HepG2 (cell line): ENCODE results near the gene PPP1R7. TPM values are rescaled to one million over a fixed set of nuclear protein-coding genes. Genes with fewer than 3 reads are reported as not detected.

Experiments used
- ATAC-seq: fragments of 200-7000 bp; cut with Tn5 transposase; 3 replicates; pipeline ENCODE4 v1.9.1; 2020; ENCODE audit warnings: mild to moderate bottlenecking, moderate library complexity
- BruUV-seq: library from RNA; stranded (reverse); fragments of 400-500 nt; replicated peaks from 2 replicates; lab custom pipeline; 2021; lab: Mats Ljungman, UMichigan
- CTCF ChIA-PET: fragments of 300-600 bp; formaldehyde crosslinking; extraction: SDS; loops from one replicate; lab custom pipeline; 2021; ENCODE audit warnings: low total read pairs, inconsistent platforms, low intra/inter-chr PET ratio; lab: Yijun Ruan, JAX
- POLR2A ChIA-PET: fragments of 350-600 bp; sonication (Branson Sonifier 250); formaldehyde crosslinking; loops from one replicate; lab custom pipeline; 2020; ENCODE audit warnings: antibody characterized with exemption, inconsistent platforms; lab: Yijun Ruan, JAX
- DNase-seq: peaks from one replicate; pipeline ENCODE4 v3.0.0-alpha.2; 2015; ENCODE audit warnings: low spot score
- FAIRE-seq: peaks from 3 replicates; lab custom pipeline; 2011; peaks lifted over from hg19 to GRCh38; lab: Jason Lieb, UNC
- H2AFZ ChIP-seq: one replicate; pipeline ENCODE4 v1.6.1; 2011; ENCODE audit warnings: low read length, inconsistent platforms
- H3K27ac ChIP-seq: fragments of 300-600 bp; 3 replicates; pipeline ENCODE4 v1.8.0; 2011; ENCODE audit warnings: mixed run types, mild to moderate bottlenecking, mixed read lengths, low read length, inconsistent platforms; ENCODE audit not compliant: insufficient read depth; ENCODE audit errors: extremely low read length
- H3K27me3 ChIP-seq, 2 experiments: fragments of 200-600 bp in 1 of 2; 2 replicates in 1 of 2; 3 replicates in 1 of 2; pipeline versions ENCODE4 v1.6.0 to v1.8.0; 2011; ENCODE audit warnings: low read length in 2 of 2, mild to moderate bottlenecking in 2 of 2, moderate library complexity in 2 of 2, inconsistent platforms in 1 of 2; ENCODE audit not compliant: insufficient read depth in 2 of 2, control insufficient read depth in 1 of 2
- H3K36me3 ChIP-seq, 2 experiments: fragments of 200-600 bp in 1 of 2; replicated peaks in 1 of 2; 2 replicates in 1 of 2; 3 replicates in 1 of 2; pipeline versions ENCODE4 v1.5.1 to v1.8.0; 2011; ENCODE audit warnings: low read length in 2 of 2, inconsistent platforms in 1 of 2; ENCODE audit not compliant: insufficient read depth in 2 of 2, control insufficient read depth in 1 of 2
- H3K4me1 ChIP-seq: 2 replicates; pipeline ENCODE4 v1.5.1; 2012; ENCODE audit warnings: low read length, inconsistent platforms; ENCODE audit not compliant: insufficient read depth
- H3K4me2 ChIP-seq: 2 replicates; pipeline ENCODE4 v1.6.0; 2011; ENCODE audit warnings: low read depth, low read length, inconsistent platforms
- H3K4me3 ChIP-seq, 3 experiments: fragments of 200-600 bp in 1 of 3; sonication (generic), shearing (Covaris generic) in 1 of 3; replicated peaks in 1 of 3; 2 replicates each; pipeline ENCODE4 v1.5.1; 2011 to 2016; ENCODE audit warnings: low read length in 3 of 3, inconsistent platforms in 2 of 3, low read depth in 2 of 3, mild to moderate bottlenecking in 2 of 3, control low read depth in 1 of 3, mixed read lengths in 1 of 3; ENCODE audit not compliant: insufficient read depth in 1 of 3
- H3K79me2 ChIP-seq: one replicate; pipeline ENCODE4 v1.6.1; 2011; ENCODE audit warnings: low read length, inconsistent platforms; ENCODE audit not compliant: insufficient read depth
- H3K9ac ChIP-seq: 2 replicates; pipeline ENCODE4 v1.6.0; 2011; ENCODE audit warnings: mild to moderate bottlenecking, low read depth, low read length, inconsistent platforms; ENCODE audit not compliant: insufficient read depth
- H3K9me3 ChIP-seq: 2 replicates; pipeline ENCODE4 v1.5.1; 2012; ENCODE audit warnings: mild to moderate bottlenecking, low read length
- H4K20me1 ChIP-seq: 2 replicates; pipeline ENCODE4 v1.6.0; 2011; ENCODE audit warnings: inconsistent platforms, mild to moderate bottlenecking, low read length, moderate library complexity; ENCODE audit not compliant: insufficient read depth
- ASH2L ChIP-seq: fragments of 300-600, 200-600 bp; sonication (generic); IDR thresholded peaks from 2 replicates; pipeline ENCODE4 v1.7.0; 2017; ENCODE audit warnings: low read depth, mild to moderate bottlenecking, moderate library complexity, mixed read lengths, low read length; ENCODE audit not compliant: insufficient read length
- ZNF562 ChIP-seq: sonication (generic); formaldehyde crosslinking; IDR thresholded peaks from 2 replicates; pipeline ENCODE4 v1.8.0; 2022; ENCODE audit warnings: missing genetic modification reagents, borderline replicate concordance
- ZNF605 ChIP-seq: sonication (generic); formaldehyde crosslinking; IDR thresholded peaks from 2 replicates; pipeline ENCODE4 v1.8.0; 2022; ENCODE audit warnings: mild to moderate bottlenecking, missing genetic modification reagents
- WGBS: methylation state at CpG from one replicate; pipeline ENCODE4 v1.1.6; 2017; ENCODE audit warnings: low lambda C conversion rate; 5-methylcytosine and 5-hydroxymethylcytosine counted together
- in situ Hi-C: cut with HindIII; loops from 2 replicates; pipeline ENCODE4 v1.10.0; 2017; ENCODE audit warnings: low pct_unique_long_range_greater_than_20kb; ENCODE audit not compliant: extremely low pct_ligation_motif_present
- intact Hi-C: fragments of 100-400 bp; cut with micrococcal nuclease; formaldehyde crosslinking; loops from one replicate; pipeline ENCODE4 v1.10.0; 2022; ENCODE audit not compliant: unreplicated experiment
- polyA plus RNA-seq, 8 experiments: library from polyadenylated mRNA; depleted of rRNA in 3 of 8; stranded (reverse) in 7 of 8; unstranded in 1 of 8; fragments of >200 nt; fragmentation: Illumina TruSeq in 4 of 8; extraction: Trizol in 4 of 8; gene quantifications; 2 replicates each; pipeline versions ENCODE4 v1.2.1 to v1.2.3, GENCODE V29; 2011 to 2016; ENCODE audit warnings: low read depth in 4 of 8, missing spikeins in 1 of 8, mixed read lengths in 1 of 8; ENCODE audit not compliant: insufficient read depth in 1 of 8
- total RNA-seq, 5 experiments: library from RNA; depleted of rRNA; stranded (reverse); fragments of >200 nt; fragmentation: Illumina TruSeq; extraction: Trizol; gene quantifications; 2 replicates each; pipeline ENCODE4 v1.2.3, GENCODE V29; 2016; ENCODE audit warnings: low read depth in 1 of 5
- TF ChIP-seq, protein P1 (sequence below): sonication (generic); formaldehyde crosslinking; IDR thresholded peaks from 2 replicates; pipeline ENCODE4 v1.4.0; 2020; ENCODE audit warnings: missing genetic modification reagents
- TF ChIP-seq, protein P2 (sequence below): sonication (generic); formaldehyde crosslinking; conservative IDR thresholded peaks from 2 replicates; pipeline ENCODE4 v1.4.0; 2020; ENCODE audit warnings: missing genetic modification reagents
- TF ChIP-seq, protein P3 (sequence below): sonication (generic); formaldehyde crosslinking; conservative IDR thresholded peaks from 2 replicates; pipeline ENCODE4 v1.4.0; 2020; ENCODE audit warnings: mild to moderate bottlenecking, missing genetic modification reagents, moderate library complexity

PPP1R7 gene
- total and polyA plus RNA-seq, 2 of the 13 experiments (the other 11 are each of a cell fraction or from before 2014, with no cell fraction given): 33.3 to 67.9 TPM

DNA sequence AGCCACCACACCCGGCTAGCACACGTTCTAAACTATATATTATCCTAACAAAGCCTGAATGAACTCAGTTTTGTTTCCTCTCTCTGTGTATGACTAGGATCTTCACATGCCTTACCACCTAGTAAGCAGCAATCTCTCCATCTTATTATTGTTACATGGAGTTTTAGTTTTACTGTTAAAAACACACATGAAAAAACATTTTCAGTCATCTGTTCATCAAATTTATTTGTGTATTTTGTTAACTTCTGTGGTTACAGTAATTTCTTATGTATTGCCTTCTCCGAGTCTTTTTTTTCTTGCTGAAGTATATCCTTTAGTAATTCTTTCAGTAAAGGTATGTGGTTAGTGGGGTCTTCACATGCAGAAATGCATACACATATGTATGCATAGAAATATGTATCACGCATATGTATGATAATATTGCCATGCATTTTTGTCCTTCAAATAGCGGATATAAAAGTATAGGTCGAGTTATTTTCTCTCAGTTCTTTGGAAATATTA, 69.6 kb downstream of the PPP1R7 start:
- Histone ChIP-seq H3K4me3 (peak overlapping the region; percentile 9 to 77 (median 70); a peak in 4 of 6 replicates), H3K4me2 (peak overlapping the region; percentile 88), H3K9ac (no peak overlapping the region), H3K36me3 (peaks cover 2 to 7% of the 10 kb centered on the region in 2 experiments; a peak in 2 of 5 replicates), H3K27ac (no peak overlapping the region), H3K4me1 (peaks cover 75% of the 10 kb centered on the region), H2AFZ (no peak overlapping the region), H3K9me3 (no peaks in the 10 kb centered on the region), H3K79me2 (peaks cover 41% of the 10 kb centered on the region), H3K27me3 (peaks cover 0 to 5% of the 10 kb centered on the region in 2 experiments; a peak in 1 of 5 replicates), H4K20me1 (peaks cover 3% of the 10 kb centered on the region; the same call in 1 of the 2 replicates)
- ATAC-seq (no peak), DNase-seq (no peak), FAIRE-seq (no peak)
- CTCF ChIA-PET: no interaction called here
- intact Hi-C loops (loop anchor here (5.0 to 10.0 kb wide), 2 partner anchors 128 to 365 kb away; no protein-coding TSS in a partner anchor), in situ Hi-C loops (loop anchor here (5.0 to 25.0 kb wide), 2 partner anchors 128 to 658 kb away; partner anchors contain the start of genes ANKMY1, DUSP28 and RNPEPL1)
- no TSS peak for BruUV-seq
- POLR2A ChIA-PET: interaction anchor here (0.7 kb wide), 1 partner anchor 339 kb away, joined by 3 read pairs; no protein-coding TSS in a partner anchor
- TF ChIP-seq ZNF605: no peak
- TF ChIP-seq, protein P1, sequence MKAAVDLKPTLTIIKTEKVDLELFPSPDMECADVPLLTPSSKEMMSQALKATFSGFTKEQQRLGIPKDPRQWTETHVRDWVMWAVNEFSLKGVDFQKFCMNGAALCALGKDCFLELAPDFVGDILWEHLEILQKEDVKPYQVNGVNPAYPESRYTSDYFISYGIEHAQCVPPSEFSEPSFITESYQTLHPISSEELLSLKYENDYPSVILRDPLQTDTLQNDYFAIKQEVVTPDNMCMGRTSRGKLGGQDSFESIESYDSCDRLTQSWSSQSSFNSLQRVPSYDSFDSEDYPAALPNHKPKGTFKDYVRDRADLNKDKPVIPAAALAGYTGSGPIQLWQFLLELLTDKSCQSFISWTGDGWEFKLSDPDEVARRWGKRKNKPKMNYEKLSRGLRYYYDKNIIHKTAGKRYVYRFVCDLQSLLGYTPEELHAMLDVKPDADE (CRISPR knock-in tag): no peak
- TF ChIP-seq ASH2L: peak; percentile 12
- no peak for TF ChIP-seq ZNF562 (CRISPR knock-in tag)
- TF ChIP-seq, protein P2, sequence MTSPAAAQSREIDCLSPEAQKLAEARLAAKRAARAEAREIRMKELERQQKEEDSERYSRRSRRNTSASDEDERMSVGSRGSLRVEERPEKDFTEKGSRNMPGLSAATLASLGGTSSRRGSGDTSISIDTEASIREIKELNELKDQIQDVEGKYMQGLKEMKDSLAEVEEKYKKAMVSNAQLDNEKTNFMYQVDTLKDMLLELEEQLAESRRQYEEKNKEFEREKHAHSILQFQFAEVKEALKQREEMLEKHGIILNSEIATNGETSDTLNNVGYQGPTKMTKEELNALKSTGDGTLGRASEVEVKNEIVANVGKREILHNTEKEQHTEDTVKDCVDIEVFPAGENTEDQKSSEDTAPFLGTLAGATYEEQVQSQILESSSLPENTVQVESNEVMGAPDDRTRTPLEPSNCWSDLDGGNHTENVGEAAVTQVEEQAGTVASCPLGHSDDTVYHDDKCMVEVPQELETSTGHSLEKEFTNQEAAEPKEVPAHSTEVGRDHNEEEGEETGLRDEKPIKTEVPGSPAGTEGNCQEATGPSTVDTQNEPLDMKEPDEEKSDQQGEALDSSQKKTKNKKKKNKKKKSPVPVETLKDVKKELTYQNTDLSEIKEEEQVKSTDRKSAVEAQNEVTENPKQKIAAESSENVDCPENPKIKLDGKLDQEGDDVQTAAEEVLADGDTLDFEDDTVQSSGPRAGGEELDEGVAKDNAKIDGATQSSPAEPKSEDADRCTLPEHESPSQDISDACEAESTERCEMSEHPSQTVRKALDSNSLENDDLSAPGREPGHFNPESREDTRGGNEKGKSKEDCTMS (CRISPR knock-in tag): no peak
- TF ChIP-seq, protein P3, sequence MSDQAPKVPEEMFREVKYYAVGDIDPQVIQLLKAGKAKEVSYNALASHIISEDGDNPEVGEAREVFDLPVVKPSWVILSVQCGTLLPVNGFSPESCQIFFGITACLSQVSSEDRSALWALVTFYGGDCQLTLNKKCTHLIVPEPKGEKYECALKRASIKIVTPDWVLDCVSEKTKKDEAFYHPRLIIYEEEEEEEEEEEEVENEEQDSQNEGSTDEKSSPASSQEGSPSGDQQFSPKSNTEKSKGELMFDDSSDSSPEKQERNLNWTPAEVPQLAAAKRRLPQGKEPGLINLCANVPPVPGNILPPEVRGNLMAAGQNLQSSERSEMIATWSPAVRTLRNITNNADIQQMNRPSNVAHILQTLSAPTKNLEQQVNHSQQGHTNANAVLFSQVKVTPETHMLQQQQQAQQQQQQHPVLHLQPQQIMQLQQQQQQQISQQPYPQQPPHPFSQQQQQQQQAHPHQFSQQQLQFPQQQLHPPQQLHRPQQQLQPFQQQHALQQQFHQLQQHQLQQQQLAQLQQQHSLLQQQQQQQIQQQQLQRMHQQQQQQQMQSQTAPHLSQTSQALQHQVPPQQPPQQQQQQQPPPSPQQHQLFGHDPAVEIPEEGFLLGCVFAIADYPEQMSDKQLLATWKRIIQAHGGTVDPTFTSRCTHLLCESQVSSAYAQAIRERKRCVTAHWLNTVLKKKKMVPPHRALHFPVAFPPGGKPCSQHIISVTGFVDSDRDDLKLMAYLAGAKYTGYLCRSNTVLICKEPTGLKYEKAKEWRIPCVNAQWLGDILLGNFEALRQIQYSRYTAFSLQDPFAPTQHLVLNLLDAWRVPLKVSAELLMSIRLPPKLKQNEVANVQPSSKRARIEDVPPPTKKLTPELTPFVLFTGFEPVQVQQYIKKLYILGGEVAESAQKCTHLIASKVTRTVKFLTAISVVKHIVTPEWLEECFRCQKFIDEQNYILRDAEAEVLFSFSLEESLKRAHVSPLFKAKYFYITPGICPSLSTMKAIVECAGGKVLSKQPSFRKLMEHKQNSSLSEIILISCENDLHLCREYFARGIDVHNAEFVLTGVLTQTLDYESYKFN (CRISPR knock-in tag): no peak
- WGBS: 91% methylated on average over 6 of the region's 6 CpGs
